GM23248 (cell line): ENCODE results near the gene SCP2.

ENCODE experiments used
- EZH2 ChIP-seq: fragments of 200-600 bp; sonication (generic); IDR thresholded peaks from 2 replicates; pipeline ENCODE4 v1.6.1; 2018; ENCODE audit warnings: antibody characterized with exemption, mild to moderate bottlenecking; ENCODE audit not compliant: insufficient read depth, poor library complexity, severe bottlenecking
- EZH2phosphoT487 ChIP-seq: fragments of 200-600 bp; sonication (generic); IDR thresholded peaks from 2 replicates; pipeline ENCODE4 v1.6.1; 2018; ENCODE audit warnings: antibody characterized with exemption, moderate library complexity, mild to moderate bottlenecking, low read depth; ENCODE audit not compliant: insufficient read depth

GRCh38 chr1:52994656-52995055, 67.6 kb downstream of the SCP2 start:
- no peak for TF ChIP-seq EZH2phosphoT487
- no peak for TF ChIP-seq EZH2
